Right lobe of liver (tissue), 6 donors: ENCODE measurements around the gene ARHGAP22. TPM values are rescaled to one million over a fixed set of nuclear protein-coding genes. Genes with fewer than 3 reads are reported as not detected.

ENCODE experiments used
- ATAC-seq, 4 donors: fragments of 200-7000 bp; cut with Tn5 transposase; one replicate each; pipeline ENCODE4 v1.9.1; 2020; ENCODE audit warnings: mild to moderate bottlenecking in 4 of 4, moderate library complexity in 4 of 4
- DNase-seq, 3 donors: peaks; one replicate each; pipeline ENCODE4 v3.0.0-alpha.2; 2020
- H3K27ac ChIP-seq, 3 donors: fragments of 200-600 bp; one replicate each; pipeline ENCODE4 v1.8.0; 2022
- H3K27me3 ChIP-seq, 2 donors: fragments of 200-600 bp; one replicate each; pipeline ENCODE4 v1.8.0; 2022
- H3K36me3 ChIP-seq, 4 donors: fragments of 200-600 bp; sonication (generic) in 1 of 4; one replicate each; pipeline versions ENCODE4 v1.5.1 to v1.8.0; 2017 to 2022; ENCODE audit warnings: control low read depth in 1 of 4
- H3K4me1 ChIP-seq, 4 donors: fragments of 200-600 bp; sonication (generic) in 1 of 4; one replicate each; pipeline versions ENCODE4 v1.5.1 to v1.8.0; 2017 to 2022; ENCODE audit warnings: control low read depth in 1 of 4
- H3K4me3 ChIP-seq, 3 donors: fragments of 200-600 bp; one replicate each; pipeline ENCODE4 v1.8.0; 2022
- H3K9me3 ChIP-seq, 4 donors: fragments of 200-600 bp; sonication (generic) in 1 of 4; one replicate each; pipeline versions ENCODE4 v1.5.1 to v1.8.0; 2017 to 2022; ENCODE audit warnings: control low read depth in 1 of 4
- POLR2A ChIP-seq: fragments of 450-650 bp; IDR thresholded peaks from one replicate; pipeline ENCODE4 v1.6.1; 2017; ENCODE audit warnings: antibody characterized with exemption, mild to moderate bottlenecking
- WGBS: methylation state at CpG from one replicate; pipeline ENCODE4 v1.1.6; 2018; ENCODE audit warnings: low coverage, low lambda C conversion rate; ENCODE audit not compliant: insufficient coverage; ENCODE audit errors: missing lambda C conversion rate; 5-methylcytosine and 5-hydroxymethylcytosine counted together
- intact Hi-C, 2 donors: fragments of 100-400 bp; cut with DNase I; formaldehyde crosslinking; loops; one replicate each; pipeline versions ENCODE4 v1.11.2 to v1.14.1; 2022
- total RNA-seq, 6 experiments: library from RNA; depleted of rRNA in 2 of 6; stranded (reverse); fragments of >200 nt in 2 of 6; fragmentation: NEBNext Ultra II Directional in 3 of 6; extraction: Animal tissue kit (Norgen Biotek cat#: 25700) in 3 of 6; gene quantifications; one replicate each; pipeline versions ENCODE4 v1.1.0 to v1.2.4, GENCODE V29; 2016 to 2023
- TF ChIP-seq, protein P1 (sequence below), 4 donors: fragments of 200-600 bp in 3 of 4; fragments of 450-650 bp in 1 of 4; IDR thresholded peaks; one replicate each; pipeline versions ENCODE4 v1.5.1 to v1.8.0; 2016 to 2022; ENCODE audit warnings: antibody characterized with exemption in 4 of 4, mild to moderate bottlenecking in 2 of 4
- donor health status: DM: no; HTN: yes; CAD: no.
- donor health status: DM: no; HTN: no; CAD: no.
- donor health status: DM: no; HTN: no; CAD: no.
- donor health status: DM: no; HTN: yes; CAD: no.
- donor health status: DM: no; HTN: yes; CAD: no.

ARHGAP22 gene
- total RNA-seq, 6 experiments from 2014 or later: 0.22 to 3.6 (median 0.64) TPM

DNA sequence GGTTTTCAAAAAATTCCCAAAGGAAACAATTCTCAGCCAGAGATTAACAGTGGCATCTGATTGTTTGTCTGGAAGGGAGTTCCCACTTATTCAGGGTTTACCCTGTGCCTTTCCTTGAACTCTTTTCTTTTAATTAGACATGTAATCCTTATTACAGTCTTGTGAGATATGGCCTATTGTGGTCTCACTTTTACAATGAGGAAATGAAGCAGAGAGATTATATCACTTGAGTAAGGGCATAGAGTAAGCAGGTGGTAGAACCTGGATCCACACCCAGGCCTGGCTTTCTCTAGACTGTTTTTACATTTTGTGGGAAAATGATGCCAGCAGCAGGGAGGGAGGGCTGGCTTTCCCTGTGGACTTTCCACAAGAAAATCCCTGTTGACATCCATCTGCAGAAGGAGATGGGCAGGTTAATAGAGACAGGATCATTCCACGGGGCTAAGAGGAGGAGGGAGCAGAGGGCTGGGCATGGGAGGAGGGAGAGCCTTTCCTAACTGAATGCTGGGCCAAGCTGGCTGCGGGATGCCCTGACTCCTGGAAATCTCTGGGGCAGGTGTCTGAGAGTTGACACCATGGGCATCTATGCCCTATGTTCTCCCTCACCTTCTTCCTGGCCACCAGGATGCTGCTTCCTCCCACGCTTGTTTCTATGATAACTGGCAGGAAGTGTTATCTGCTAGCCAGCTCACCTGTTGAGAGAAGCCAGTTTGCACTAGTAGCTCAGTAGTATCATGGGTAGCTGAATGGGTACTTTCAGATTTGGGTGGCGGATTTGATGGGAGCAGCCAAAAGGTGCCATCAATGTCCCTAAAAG, 28.7 kb upstream of the ARHGAP22 start:
- no peaks in the 10 kb centered on the region for H3K4me1 ChIP-seq
- ATAC-seq: no peak
- no peaks in the 10 kb centered on the region for H3K27me3 ChIP-seq
- no peak for DNase-seq
- WGBS: 47% methylated on average over 3 of the region's 4 CpGs
- H3K9me3 ChIP-seq: no peaks in the 10 kb centered on the region
- no peak for TF ChIP-seq POLR2A
- intact Hi-C loops: no loop called here
- H3K4me3 ChIP-seq: no peak overlapping the region
- H3K27ac ChIP-seq: no peak overlapping the region
- no peaks in the 10 kb centered on the region for H3K36me3 ChIP-seq

DNA sequence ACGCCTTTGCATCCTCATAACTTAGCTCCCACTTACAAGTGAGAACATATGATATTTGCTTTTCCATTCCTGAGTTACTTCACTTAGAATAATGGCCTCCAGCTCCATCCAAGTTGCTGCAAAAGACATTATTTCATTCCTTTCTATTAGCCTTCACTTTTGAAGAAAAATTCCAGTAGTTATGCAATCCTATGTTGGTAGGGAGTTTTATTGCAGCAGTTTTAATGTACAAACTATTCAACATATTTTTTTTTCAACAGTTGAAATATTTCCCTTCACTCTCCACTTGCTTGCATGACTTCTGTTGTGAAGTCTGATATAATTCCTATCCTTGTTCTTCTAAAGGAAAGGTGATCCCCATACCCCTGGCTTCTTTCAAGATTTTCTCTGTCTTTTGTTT, 27.3 kb upstream of the ARHGAP22 start:
- WGBS: 83% methylated on average over 1 of the region's 1 CpG
- intact Hi-C loops: no loop called here
- no peak overlapping the region for H3K4me3 ChIP-seq
- H3K9me3 ChIP-seq: no peaks in the 10 kb centered on the region
- H3K27ac ChIP-seq: no peak overlapping the region
- H3K27me3 ChIP-seq: no peaks in the 10 kb centered on the region
- TF ChIP-seq, protein P1, sequence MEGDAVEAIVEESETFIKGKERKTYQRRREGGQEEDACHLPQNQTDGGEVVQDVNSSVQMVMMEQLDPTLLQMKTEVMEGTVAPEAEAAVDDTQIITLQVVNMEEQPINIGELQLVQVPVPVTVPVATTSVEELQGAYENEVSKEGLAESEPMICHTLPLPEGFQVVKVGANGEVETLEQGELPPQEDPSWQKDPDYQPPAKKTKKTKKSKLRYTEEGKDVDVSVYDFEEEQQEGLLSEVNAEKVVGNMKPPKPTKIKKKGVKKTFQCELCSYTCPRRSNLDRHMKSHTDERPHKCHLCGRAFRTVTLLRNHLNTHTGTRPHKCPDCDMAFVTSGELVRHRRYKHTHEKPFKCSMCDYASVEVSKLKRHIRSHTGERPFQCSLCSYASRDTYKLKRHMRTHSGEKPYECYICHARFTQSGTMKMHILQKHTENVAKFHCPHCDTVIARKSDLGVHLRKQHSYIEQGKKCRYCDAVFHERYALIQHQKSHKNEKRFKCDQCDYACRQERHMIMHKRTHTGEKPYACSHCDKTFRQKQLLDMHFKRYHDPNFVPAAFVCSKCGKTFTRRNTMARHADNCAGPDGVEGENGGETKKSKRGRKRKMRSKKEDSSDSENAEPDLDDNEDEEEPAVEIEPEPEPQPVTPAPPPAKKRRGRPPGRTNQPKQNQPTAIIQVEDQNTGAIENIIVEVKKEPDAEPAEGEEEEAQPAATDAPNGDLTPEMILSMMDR (IDR thresholded peaks at IDR 0.05): no peak
- no peak for TF ChIP-seq POLR2A
- no peaks in the 10 kb centered on the region for H3K36me3 ChIP-seq
- H3K4me1 ChIP-seq: no peaks in the 10 kb centered on the region
- ATAC-seq (no peak), DNase-seq (no peak)

DNA sequence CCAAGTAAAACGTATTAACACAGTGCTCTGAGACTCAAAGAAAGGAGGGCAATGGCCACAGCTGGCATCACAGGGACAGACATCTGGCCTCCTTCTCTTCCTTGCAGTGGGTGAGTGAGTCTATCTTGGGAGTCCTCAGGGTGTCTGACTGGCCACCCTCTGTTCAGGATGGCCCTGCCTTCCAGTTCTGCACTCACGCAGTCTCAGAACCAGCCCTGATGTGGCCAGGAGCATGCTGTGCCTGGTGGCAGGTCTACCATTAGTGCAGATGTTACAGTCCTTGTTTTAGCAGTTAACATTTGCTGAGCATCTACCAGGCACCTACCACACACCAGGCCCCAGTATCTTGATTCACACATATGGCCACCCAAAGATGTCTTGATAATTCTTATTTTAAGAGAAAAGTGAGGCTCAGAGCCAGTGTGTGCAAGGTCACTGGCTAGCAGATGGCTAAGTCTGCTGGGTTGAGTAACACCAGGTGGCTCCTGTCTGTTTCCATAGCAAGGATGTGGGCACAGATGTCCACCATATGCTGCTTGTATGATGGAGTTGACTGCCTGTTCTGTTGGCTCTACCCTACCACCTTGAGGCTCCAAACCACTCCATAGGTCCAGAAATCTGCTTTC, 23.2 kb upstream of the ARHGAP22 start:
- H3K9me3 ChIP-seq: no peaks in the 10 kb centered on the region
- H3K27ac ChIP-seq: no peak overlapping the region
- no peaks in the 10 kb centered on the region for H3K4me1 ChIP-seq
- no peak overlapping the region for H3K4me3 ChIP-seq
- H3K36me3 ChIP-seq: no peaks in the 10 kb centered on the region
- WGBS: 50% methylated on average over 1 of the region's 2 CpGs
- H3K27me3 ChIP-seq: no peaks in the 10 kb centered on the region
- DNase-seq (no peak), ATAC-seq (no peak)
- TF ChIP-seq POLR2A: no peak
- TF ChIP-seq, protein P1 (IDR thresholded peaks at IDR 0.05): no peak
- intact Hi-C loops: no loop called here

DNA sequence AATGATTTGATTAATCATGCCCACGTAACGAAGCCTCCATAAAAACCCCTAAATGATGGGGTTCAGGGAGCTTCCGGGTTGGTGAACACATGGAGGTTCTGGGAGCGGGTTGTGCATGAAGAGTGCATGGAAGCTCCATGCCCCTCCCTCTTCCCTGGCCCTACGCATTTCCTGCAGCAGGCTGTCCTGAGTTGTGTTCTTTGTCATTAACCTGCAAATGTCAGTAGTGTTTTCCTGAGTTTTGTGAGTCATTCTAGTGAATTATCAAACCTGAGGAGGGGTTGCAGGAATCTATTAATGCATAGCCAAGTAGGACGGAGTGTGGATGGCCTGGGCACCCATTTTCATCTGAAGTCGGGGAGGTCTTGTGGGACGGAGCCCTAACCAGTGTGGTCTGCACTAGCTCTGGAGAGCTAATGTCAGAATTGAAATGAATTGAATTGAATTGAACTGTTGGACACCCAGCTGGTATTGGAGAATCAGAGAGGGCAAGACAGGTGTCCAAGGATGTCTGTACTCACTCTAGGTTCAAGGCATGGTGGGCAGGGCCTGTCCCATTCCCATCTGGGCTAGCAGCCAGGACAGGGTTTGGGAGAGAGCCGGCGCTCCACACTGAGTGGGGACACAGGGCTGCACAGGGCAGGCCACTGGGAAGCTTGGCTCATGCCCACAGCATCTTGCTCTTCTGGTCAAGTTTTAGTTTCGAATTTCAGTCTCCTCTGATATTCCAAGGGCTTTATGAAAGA, 22.3 kb upstream of the ARHGAP22 start:
- WGBS: 78% methylated on average over 5 of the region's 11 CpGs
- no peak overlapping the region for H3K27ac ChIP-seq

More for the DNA sequence above, 22.3 kb upstream of the ARHGAP22 start:
- DNase-seq (no peak), ATAC-seq (peak in 1 of 4 donors; percentile 24)
- intact Hi-C loops: no loop called here
- TF ChIP-seq, protein P1 (IDR thresholded peaks at IDR 0.05): no peak
- TF ChIP-seq POLR2A: no peak
- H3K4me3 ChIP-seq: no peak overlapping the region
- no peaks in the 10 kb centered on the region for H3K9me3 ChIP-seq
- no peaks in the 10 kb centered on the region for H3K36me3 ChIP-seq
- H3K4me1 ChIP-seq: no peaks in the 10 kb centered on the region
- no peaks in the 10 kb centered on the region for H3K27me3 ChIP-seq
